ENCODE measurements around the gene CALN1. TPM values are rescaled to one million over a fixed set of nuclear protein-coding genes. Genes with fewer than 3 reads are reported as not detected.

The CALN1 gene
- polyA plus RNA-seq, 1 experiment = not detected

DNA sequence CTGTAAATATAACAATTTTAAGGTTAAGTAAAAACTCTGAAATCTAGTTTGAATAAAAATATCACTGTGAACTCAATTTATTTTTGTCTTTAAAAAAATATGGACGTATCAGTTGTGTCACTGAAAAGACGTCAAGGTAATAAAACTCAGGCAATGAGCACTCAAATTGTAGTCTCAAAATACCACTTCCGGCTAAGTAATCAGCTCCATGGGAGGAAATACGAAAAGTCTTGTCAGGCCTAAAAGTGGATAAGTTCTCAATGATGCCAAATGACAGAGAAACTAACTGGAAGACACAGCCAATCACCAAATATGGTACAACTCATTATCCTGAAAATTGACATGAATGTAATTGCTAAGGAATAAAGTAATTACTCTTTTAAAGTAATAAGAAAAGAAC, 719 bp downstream of the CALN1 start:
- Histone ChIP-seq H3K9me3 (ENCODE audit: control insufficient read depth, insufficient read depth, low read length) (peaks cover 59% of the 10 kb centered on the region), H3K4me3 (ENCODE audit: low read depth, low read length) (no peak overlapping the region), H3K27me3 (ENCODE audit: control insufficient read depth, insufficient read depth, low read length) (no peaks in the 10 kb centered on the region), H3K27ac (ENCODE audit: low read depth, low read length) (no peak overlapping the region)
- no peak for TF ChIP-seq CTCF (IDR thresholded peaks at IDR 0.05; ENCODE audit: low read depth, low read length)
- no peak for DNase-seq (ENCODE audit: low read depth, low spot score)
- ChIA-PET POLR2A (no interaction called here), CTCF (no interaction called here)

DNA sequence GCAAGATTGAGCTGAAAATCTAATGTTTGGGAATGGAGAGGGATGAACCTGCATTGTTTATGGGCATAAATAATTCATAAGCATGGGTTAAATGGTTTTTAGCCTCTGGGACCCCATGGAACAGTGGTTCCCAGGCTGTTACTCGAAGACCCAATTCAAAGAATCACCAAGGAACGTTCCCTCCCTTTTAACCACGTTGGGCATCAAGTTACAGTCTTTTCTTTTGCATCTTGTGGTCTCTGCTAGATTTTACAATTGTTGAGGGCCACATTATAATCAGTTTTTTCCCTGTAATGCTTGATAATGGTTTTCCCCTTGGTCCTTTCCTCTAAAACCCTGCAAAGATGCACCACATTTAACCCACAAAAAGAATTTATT, 2.5 kb downstream of the CALN1 start:
- ChIA-PET POLR2A (no interaction called here), CTCF (no interaction called here)
- Histone ChIP-seq H3K27ac (ENCODE audit: low read depth, low read length) (no peak overlapping the region), H3K9me3 (ENCODE audit: control insufficient read depth, insufficient read depth, low read length) (peaks cover 54% of the 10 kb centered on the region), H3K4me3 (ENCODE audit: low read depth, low read length) (no peak overlapping the region), H3K27me3 (ENCODE audit: control insufficient read depth, insufficient read depth, low read length) (no peaks in the 10 kb centered on the region)
- TF ChIP-seq CTCF (IDR thresholded peaks at IDR 0.05; ENCODE audit: low read depth, low read length) = no peak
- DNase-seq (ENCODE audit: low read depth, low spot score) = no peak

GRCh38 chr7:72408966-72409637, 3.0 kb downstream of the CALN1 start:
- no peak for DNase-seq (ENCODE audit: low read depth, low spot score)
- H3K9me3 ChIP-seq (ENCODE audit: control insufficient read depth, insufficient read depth, low read length) = peaks cover 53% of the 10 kb centered on the region
- POLR2A ChIA-PET = no interaction called here
- CTCF ChIA-PET = no interaction called here
- TF ChIP-seq CTCF (IDR thresholded peaks at IDR 0.05; ENCODE audit: low read depth, low read length) = no peak
- H3K4me3 ChIP-seq (ENCODE audit: low read depth, low read length) = no peak overlapping the region
- H3K27me3 ChIP-seq (ENCODE audit: control insufficient read depth, insufficient read depth, low read length) = no peaks in the 10 kb centered on the region
- H3K27ac ChIP-seq (ENCODE audit: low read depth, low read length) = no peak overlapping the region

DNA sequence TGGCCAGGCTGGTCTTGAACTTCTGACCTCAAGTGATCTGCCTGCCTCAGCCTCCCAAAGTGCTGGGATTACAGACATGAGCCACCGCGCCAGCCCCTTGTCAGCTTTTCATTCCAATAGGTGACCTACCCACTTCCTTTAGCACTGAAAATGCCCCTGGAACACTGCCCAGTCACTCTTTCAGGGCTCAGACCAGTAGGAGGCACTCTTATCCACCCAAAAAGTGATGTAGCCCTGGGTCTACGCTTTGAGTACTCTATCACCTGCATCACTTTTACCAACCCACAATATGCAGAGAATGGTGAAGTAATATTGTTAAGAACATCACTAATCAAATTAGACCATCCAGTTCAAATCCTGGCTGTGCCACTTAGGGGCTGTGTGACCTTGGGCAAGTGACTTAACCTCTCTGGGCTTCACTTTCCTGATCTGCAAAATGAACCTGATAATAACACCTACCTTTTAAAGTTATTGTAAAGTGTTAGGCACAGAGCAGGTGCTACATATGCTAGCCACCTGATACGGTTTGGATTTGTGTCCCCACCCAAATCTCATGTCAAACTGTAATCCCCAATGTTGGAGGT, 5.2 kb downstream of the CALN1 start:
- ChIA-PET POLR2A (no interaction called here), CTCF (no interaction called here)
- no peak overlapping the region for H3K4me3 ChIP-seq (ENCODE audit: low read depth, low read length)
- no peak for DNase-seq (ENCODE audit: low read depth, low spot score)
- H3K27ac ChIP-seq (ENCODE audit: low read depth, low read length) = no peak overlapping the region
- no peak for TF ChIP-seq CTCF (IDR thresholded peaks at IDR 0.05; ENCODE audit: low read depth, low read length)
- H3K27me3 ChIP-seq (ENCODE audit: control insufficient read depth, insufficient read depth, low read length) = no peaks in the 10 kb centered on the region
- H3K9me3 ChIP-seq (ENCODE audit: control insufficient read depth, insufficient read depth, low read length) = peaks cover 51% of the 10 kb centered on the region

DNA sequence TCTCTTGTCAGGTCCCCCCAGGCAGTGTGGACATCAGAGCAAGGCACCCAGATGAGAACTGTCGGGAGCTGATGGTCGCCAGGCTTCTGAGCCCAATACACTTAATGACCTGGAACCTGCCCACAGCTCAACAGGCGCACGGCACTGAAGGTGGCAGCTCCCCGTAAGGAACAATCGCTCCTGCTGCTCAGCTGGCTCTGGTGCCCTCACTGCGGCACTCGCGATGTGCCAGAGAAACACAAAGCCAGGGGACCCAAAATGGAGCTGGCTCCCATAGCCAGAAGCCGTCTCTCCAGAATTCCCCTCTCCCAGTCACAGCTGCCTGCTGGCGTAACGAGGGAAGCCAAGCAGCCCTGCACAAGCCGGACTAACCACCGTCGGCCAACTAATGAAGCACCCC, 6.3 kb downstream of the CALN1 start:
- H3K4me3 ChIP-seq (ENCODE audit: low read depth, low read length) = no peak overlapping the region
- H3K27me3 ChIP-seq (ENCODE audit: control insufficient read depth, insufficient read depth, low read length) = no peaks in the 10 kb centered on the region
- no peak for DNase-seq (ENCODE audit: low read depth, low spot score)
- H3K9me3 ChIP-seq (ENCODE audit: control insufficient read depth, insufficient read depth, low read length) = peaks cover 58% of the 10 kb centered on the region
- no peak for TF ChIP-seq CTCF (IDR thresholded peaks at IDR 0.05; ENCODE audit: low read depth, low read length)
- CTCF ChIA-PET = no interaction called here
- H3K27ac ChIP-seq (ENCODE audit: low read depth, low read length) = no peak overlapping the region
- POLR2A ChIA-PET = no interaction called here

Measured in AG04450 (cell line).